Measurements from ENCODE around the gene PRMT9.

PRMT9 gene

GRCh38 chr4:147643616-147644015, 40.3 kb downstream of the PRMT9 start:
- peaks cover 25% of the 10 kb centered on the region for H3K4me1 Mint-ChIP-seq
- H3K4me3 Mint-ChIP-seq: no peak overlapping the region
- ATAC-seq: no peak
- no peak overlapping the region for H3K27ac Mint-ChIP-seq
- DNase-seq (ENCODE audit: low spot score in 2 of 2): no peak
- H3K36me3 Mint-ChIP-seq: peaks cover 17% of the 10 kb centered on the region
- H3K9me3 Mint-ChIP-seq: no peaks in the 10 kb centered on the region

GRCh38 chr4:147640331-147640730, 43.6 kb downstream of the PRMT9 start:
- Mint-ChIP-seq H3K27ac (no peak overlapping the region), H3K9me3 (no peaks in the 10 kb centered on the region), H3K4me3 (no peak overlapping the region), H3K36me3 (peaks cover 50% of the 10 kb centered on the region), H3K4me1 (peaks cover 17% of the 10 kb centered on the region)
- DNase-seq (ENCODE audit: low spot score in 2 of 2) (no peak), ATAC-seq (no peak)

- no peak overlapping the region for H3K27ac Mint-ChIP-seq
- H3K9me3 Mint-ChIP-seq: no peaks in the 10 kb centered on the region
- H3K4me3 Mint-ChIP-seq: no peak overlapping the region
- H3K4me1 Mint-ChIP-seq: peaks cover 17% of the 10 kb centered on the region
- peaks cover 59% of the 10 kb centered on the region for H3K36me3 Mint-ChIP-seq
- ATAC-seq (no peak), DNase-seq (ENCODE audit: low spot score in 2 of 2) (no peak)
These were observed 44.6 kb downstream of the PRMT9 start for GRCh38 chr4:147639388-147639787.

GRCh38 chr4:147638942-147639341, 45.0 kb downstream of the PRMT9 start:
- Mint-ChIP-seq H3K4me3 (no peak overlapping the region), H3K27ac (no peak overlapping the region), H3K36me3 (peaks cover 64% of the 10 kb centered on the region), H3K4me1 (peaks cover 17% of the 10 kb centered on the region), H3K9me3 (no peaks in the 10 kb centered on the region)
- ATAC-seq (no peak), DNase-seq (ENCODE audit: low spot score in 2 of 2) (no peak)

- ATAC-seq: no peak
- H3K27ac Mint-ChIP-seq: no peak overlapping the region
These were observed 45.6 kb downstream of the PRMT9 start for GRCh38 chr4:147638365-147638764.

GRCh38 chr4:147635348-147635747, 48.6 kb downstream of the PRMT9 start:
- Mint-ChIP-seq H3K27ac (no peak overlapping the region), H3K9me3 (no peaks in the 10 kb centered on the region), H3K4me3 (no peak overlapping the region), H3K4me1 (peaks cover 15% of the 10 kb centered on the region), H3K36me3 (peaks cover 90% of the 10 kb centered on the region)
- ATAC-seq (no peak), DNase-seq (ENCODE audit: low spot score in 2 of 2) (no peak)

More at GRCh38 chr4:147638365-147638764, 45.6 kb downstream of the PRMT9 start:
- Mint-ChIP-seq H3K36me3 (peaks cover 69% of the 10 kb centered on the region), H3K4me3 (no peak overlapping the region), H3K9me3 (no peaks in the 10 kb centered on the region), H3K4me1 (peaks cover 17% of the 10 kb centered on the region)
- no peak for DNase-seq (ENCODE audit: low spot score in 2 of 2)

- H3K36me3 Mint-ChIP-seq: peaks cover 100% of the 10 kb centered on the region
- no peaks in the 10 kb centered on the region for H3K9me3 Mint-ChIP-seq
- H3K27ac Mint-ChIP-seq: peak overlapping the region; percentile 52
- ATAC-seq (no peak), DNase-seq (ENCODE audit: low spot score in 2 of 2) (no peak)
- H3K4me1 Mint-ChIP-seq: no peaks in the 10 kb centered on the region
- H3K4me3 Mint-ChIP-seq: no peak overlapping the region
These were observed 50.3 kb downstream of the PRMT9 start for GRCh38 chr4:147633643-147634042.

- H3K4me1 Mint-ChIP-seq: no peaks in the 10 kb centered on the region
- H3K9me3 Mint-ChIP-seq: no peaks in the 10 kb centered on the region
- DNase-seq (ENCODE audit: low spot score in 2 of 2) (no peak), ATAC-seq (no peak)
- H3K27ac Mint-ChIP-seq: peak overlapping the region; percentile 52
- H3K4me3 Mint-ChIP-seq: no peak overlapping the region
- H3K36me3 Mint-ChIP-seq: peaks cover 100% of the 10 kb centered on the region
These were observed 50.9 kb downstream of the PRMT9 start for GRCh38 chr4:147633113-147633512.

- Mint-ChIP-seq H3K4me1 (no peaks in the 10 kb centered on the region), H3K9me3 (no peaks in the 10 kb centered on the region), H3K36me3 (peaks cover 94% of the 10 kb centered on the region), H3K27ac (no peak overlapping the region), H3K4me3 (no peak overlapping the region)
- ATAC-seq (no peak), DNase-seq (ENCODE audit: low spot score in 2 of 2) (no peak)
These were observed 53.9 kb downstream of the PRMT9 start for GRCh38 chr4:147629783-147630730.

GRCh38 chr4:147628415-147628814, 55.5 kb downstream of the PRMT9 start:
- Mint-ChIP-seq H3K9me3 (no peaks in the 10 kb centered on the region), H3K4me1 (no peaks in the 10 kb centered on the region), H3K4me3 (no peak overlapping the region), H3K27ac (no peak overlapping the region), H3K36me3 (peaks cover 94% of the 10 kb centered on the region)
- ATAC-seq: no peak
- DNase-seq (ENCODE audit: low spot score in 2 of 2): no peak

GRCh38 chr4:147626903-147627302, 57.1 kb downstream of the PRMT9 start:
- ATAC-seq (no peak), DNase-seq (ENCODE audit: low spot score in 2 of 2) (no peak)
- no peaks in the 10 kb centered on the region for H3K9me3 Mint-ChIP-seq
- no peaks in the 10 kb centered on the region for H3K4me1 Mint-ChIP-seq
- H3K36me3 Mint-ChIP-seq: peaks cover 94% of the 10 kb centered on the region
- H3K27ac Mint-ChIP-seq: no peak overlapping the region
- no peak overlapping the region for H3K4me3 Mint-ChIP-seq

- Mint-ChIP-seq H3K27ac (no peak overlapping the region), H3K36me3 (peaks cover 93% of the 10 kb centered on the region), H3K4me1 (peaks cover 6% of the 10 kb centered on the region)
These were observed 58.2 kb downstream of the PRMT9 start for GRCh38 chr4:147625733-147626132.

GRCh38 chr4:147620315-147620714, 63.6 kb downstream of the PRMT9 start:
- no peak for ATAC-seq
- Mint-ChIP-seq H3K4me1 (peaks cover 18% of the 10 kb centered on the region), H3K36me3 (peaks cover 59% of the 10 kb centered on the region), H3K27ac (peak overlapping the region; percentile 16), H3K9me3 (no peaks in the 10 kb centered on the region), H3K4me3 (peak overlapping the region; percentile 92)
- no peak for DNase-seq (ENCODE audit: low spot score in 2 of 2)

More at GRCh38 chr4:147625733-147626132, 58.2 kb downstream of the PRMT9 start:
- no peak for DNase-seq (ENCODE audit: low spot score in 2 of 2)
- Mint-ChIP-seq H3K4me3 (no peak overlapping the region), H3K9me3 (no peaks in the 10 kb centered on the region)
- ATAC-seq: no peak

GRCh38 chr4:147617841-147618691, 65.9 kb downstream of the PRMT9 start:
- Mint-ChIP-seq H3K9me3 (no peaks in the 10 kb centered on the region), H3K4me1 (peaks cover 18% of the 10 kb centered on the region), H3K27ac (peak overlapping the region; percentile 96), H3K4me3 (peak overlapping the region; percentile 92), H3K36me3 (peaks cover 37% of the 10 kb centered on the region)
- ATAC-seq (no peak), DNase-seq (ENCODE audit: low spot score in 2 of 2) (no peak)

- Mint-ChIP-seq H3K27ac (peak within 1 kb of the TSS; percentile 96), H3K9me3 (no peaks in the 10 kb centered on the region), H3K36me3 (peaks cover 29% of the 10 kb centered on the region), H3K4me3 (peak within 1 kb of the TSS; percentile 92), H3K4me1 (peaks cover 18% of the 10 kb centered on the region)
- peak; percentile 93 to 99 for DNase-seq (ENCODE audit: low spot score in 2 of 2)
- peak; percentile 99 for ATAC-seq
These were observed 66.7 kb downstream of the PRMT9 start, which contains the start of gene TMEM184C for GRCh38 chr4:147617173-147617840. TMEM184C (plus strand) TSS chr4:147617397; CDS start chr4:147617957, 560 bp downstream.

All from stimulated activated effector memory CD8-positive, alpha-beta T cell treated with anti-CD3 and anti-CD28 coated beads, Interleukin-12 subunit alpha, Interleukin-12 subunit beta, amount 100 ng/mL, for 72 hours (primary cell).